Loucy (cell line): ENCODE measurements around the gene RAD51B.

Experiments used
- EZH2phosphoT487 ChIP-seq: fragments of 200-600 bp; IDR thresholded peaks from 2 replicates; pipeline ENCODE4 v1.6.1; 2018; ENCODE audit warnings: antibody characterized with exemption, mild to moderate bottlenecking, moderate library complexity, borderline replicate concordance
- TF ChIP-seq, protein P1 (sequence below): fragments of 200-600 bp; sonication (generic); conservative IDR thresholded peaks from 2 replicates; pipeline ENCODE4 v1.5.1; 2014; ENCODE audit warnings: mild to moderate bottlenecking, antibody characterized with exemption, low read length

DNA sequence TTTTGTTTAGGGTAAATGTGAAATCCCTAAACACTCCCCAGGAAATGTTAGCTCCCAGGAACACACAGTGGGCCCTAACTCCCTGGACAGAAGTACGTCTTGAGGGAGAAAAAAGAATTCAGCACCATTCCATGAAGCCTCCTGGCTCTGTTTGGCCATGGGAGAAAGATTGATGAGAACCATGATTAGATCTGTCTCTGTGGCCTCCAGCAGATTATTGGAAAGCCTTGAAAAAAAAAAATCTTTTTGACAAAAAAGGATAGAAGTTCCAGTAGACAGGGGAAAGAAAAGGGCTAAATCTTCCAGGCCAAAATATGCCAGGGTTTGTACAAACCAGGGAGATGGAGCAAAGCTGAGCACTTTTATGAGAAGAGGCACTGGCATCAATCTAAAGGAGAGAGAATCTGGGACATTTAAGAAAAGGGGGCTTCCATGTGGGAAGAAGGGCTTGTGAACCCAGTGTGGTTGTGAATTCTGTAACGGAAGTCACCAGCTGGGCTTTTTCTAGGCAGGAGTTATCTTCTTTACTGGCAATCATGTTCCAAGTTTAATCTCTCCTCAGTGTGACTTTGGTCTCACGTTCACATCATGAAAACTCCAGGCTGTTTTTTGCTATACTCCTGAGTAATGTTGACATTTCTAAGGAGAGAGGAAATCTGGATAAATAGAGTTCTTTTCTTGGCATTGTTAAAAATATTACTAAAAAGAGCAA is 426.7 kb downstream of the RAD51B start:
- TF ChIP-seq, protein P1, sequence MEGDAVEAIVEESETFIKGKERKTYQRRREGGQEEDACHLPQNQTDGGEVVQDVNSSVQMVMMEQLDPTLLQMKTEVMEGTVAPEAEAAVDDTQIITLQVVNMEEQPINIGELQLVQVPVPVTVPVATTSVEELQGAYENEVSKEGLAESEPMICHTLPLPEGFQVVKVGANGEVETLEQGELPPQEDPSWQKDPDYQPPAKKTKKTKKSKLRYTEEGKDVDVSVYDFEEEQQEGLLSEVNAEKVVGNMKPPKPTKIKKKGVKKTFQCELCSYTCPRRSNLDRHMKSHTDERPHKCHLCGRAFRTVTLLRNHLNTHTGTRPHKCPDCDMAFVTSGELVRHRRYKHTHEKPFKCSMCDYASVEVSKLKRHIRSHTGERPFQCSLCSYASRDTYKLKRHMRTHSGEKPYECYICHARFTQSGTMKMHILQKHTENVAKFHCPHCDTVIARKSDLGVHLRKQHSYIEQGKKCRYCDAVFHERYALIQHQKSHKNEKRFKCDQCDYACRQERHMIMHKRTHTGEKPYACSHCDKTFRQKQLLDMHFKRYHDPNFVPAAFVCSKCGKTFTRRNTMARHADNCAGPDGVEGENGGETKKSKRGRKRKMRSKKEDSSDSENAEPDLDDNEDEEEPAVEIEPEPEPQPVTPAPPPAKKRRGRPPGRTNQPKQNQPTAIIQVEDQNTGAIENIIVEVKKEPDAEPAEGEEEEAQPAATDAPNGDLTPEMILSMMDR = no peak
- no peak for TF ChIP-seq EZH2phosphoT487
